Testis (tissue), 2 donors: Measurements from ENCODE around the gene AQP3.
"Not testable (repeated sequence)": the region's sequence is repeated elsewhere in the genome, so short reads cannot be mapped to it uniquely, and the experiment has no call there.

Experiments used
- POLR2A ChIP-seq: fragments of 450-650 bp; IDR thresholded peaks from one replicate; pipeline ENCODE4 v1.6.1; 2017; ENCODE audit warnings: antibody characterized with exemption, mild to moderate bottlenecking, moderate library complexity
- TF ChIP-seq, protein P1 (sequence below), 3 experiments: fragments of 450-650 bp in 2 of 3; fragments of 200-600 bp in 1 of 3; sonication (generic) in 1 of 3; IDR thresholded peaks; one replicate each; pipeline ENCODE4 v1.5.1; 2016 to 2019; ENCODE audit warnings: antibody characterized with exemption in 3 of 3, mild to moderate bottlenecking in 2 of 3, moderate library complexity in 1 of 3

DNA sequence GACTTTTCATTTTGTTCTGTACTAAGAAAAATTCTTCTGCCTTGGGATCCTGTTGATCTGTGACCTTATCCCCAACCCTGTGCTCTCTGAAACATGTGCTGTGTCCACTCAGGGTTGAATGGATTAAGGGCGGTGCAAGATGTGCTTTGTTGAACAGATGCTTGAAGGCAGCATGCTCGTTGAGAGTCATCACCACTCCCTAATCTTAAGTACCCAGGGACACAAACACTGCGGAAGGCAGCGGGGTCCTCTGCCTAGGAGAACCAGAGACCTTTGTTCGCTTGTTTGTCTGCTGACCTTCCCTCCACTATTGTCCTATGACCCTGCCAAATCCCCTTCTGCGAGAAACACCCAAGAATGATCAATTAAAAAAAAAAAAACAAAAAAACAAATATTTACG, 23.4 kb downstream of the AQP3 start:
- TF ChIP-seq, protein P1, sequence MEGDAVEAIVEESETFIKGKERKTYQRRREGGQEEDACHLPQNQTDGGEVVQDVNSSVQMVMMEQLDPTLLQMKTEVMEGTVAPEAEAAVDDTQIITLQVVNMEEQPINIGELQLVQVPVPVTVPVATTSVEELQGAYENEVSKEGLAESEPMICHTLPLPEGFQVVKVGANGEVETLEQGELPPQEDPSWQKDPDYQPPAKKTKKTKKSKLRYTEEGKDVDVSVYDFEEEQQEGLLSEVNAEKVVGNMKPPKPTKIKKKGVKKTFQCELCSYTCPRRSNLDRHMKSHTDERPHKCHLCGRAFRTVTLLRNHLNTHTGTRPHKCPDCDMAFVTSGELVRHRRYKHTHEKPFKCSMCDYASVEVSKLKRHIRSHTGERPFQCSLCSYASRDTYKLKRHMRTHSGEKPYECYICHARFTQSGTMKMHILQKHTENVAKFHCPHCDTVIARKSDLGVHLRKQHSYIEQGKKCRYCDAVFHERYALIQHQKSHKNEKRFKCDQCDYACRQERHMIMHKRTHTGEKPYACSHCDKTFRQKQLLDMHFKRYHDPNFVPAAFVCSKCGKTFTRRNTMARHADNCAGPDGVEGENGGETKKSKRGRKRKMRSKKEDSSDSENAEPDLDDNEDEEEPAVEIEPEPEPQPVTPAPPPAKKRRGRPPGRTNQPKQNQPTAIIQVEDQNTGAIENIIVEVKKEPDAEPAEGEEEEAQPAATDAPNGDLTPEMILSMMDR (IDR thresholded peaks at IDR 0.05), result not testable (repeated sequence)
- not testable (repeated sequence) for TF ChIP-seq POLR2A
